GM10248 (cell line): ENCODE measurements around the gene B4GALNT2.

Experiments used
- CTCF ChIA-PET: fragments of 300-600 bp; sonication (Branson Sonifier 250); formaldehyde crosslinking; extraction: SDS; loops from one replicate; lab custom pipeline; 2021; ENCODE audit warnings: antibody characterized with exemption; lab: Yijun Ruan, JAX
- POLR2A ChIA-PET: fragments of 350-650 bp; sonication (Branson Sonifier 250); formaldehyde crosslinking; extraction: SDS; loops from one replicate; lab custom pipeline; 2020; ENCODE audit warnings: antibody characterized with exemption; lab: Yijun Ruan, JAX
- DNase-seq: peaks from one replicate; pipeline ENCODE4 v3.0.0; 2012; ENCODE audit errors: extremely low spot score
- TF ChIP-seq, protein P1 (sequence below): IDR thresholded peaks from 2 replicates; pipeline ENCODE4 v1.5.1; 2012; ENCODE audit warnings: mild to moderate bottlenecking, low read depth; ENCODE audit errors: extremely low read depth, missing control alignments, control extremely low read depth

Gene B4GALNT2

DNA sequence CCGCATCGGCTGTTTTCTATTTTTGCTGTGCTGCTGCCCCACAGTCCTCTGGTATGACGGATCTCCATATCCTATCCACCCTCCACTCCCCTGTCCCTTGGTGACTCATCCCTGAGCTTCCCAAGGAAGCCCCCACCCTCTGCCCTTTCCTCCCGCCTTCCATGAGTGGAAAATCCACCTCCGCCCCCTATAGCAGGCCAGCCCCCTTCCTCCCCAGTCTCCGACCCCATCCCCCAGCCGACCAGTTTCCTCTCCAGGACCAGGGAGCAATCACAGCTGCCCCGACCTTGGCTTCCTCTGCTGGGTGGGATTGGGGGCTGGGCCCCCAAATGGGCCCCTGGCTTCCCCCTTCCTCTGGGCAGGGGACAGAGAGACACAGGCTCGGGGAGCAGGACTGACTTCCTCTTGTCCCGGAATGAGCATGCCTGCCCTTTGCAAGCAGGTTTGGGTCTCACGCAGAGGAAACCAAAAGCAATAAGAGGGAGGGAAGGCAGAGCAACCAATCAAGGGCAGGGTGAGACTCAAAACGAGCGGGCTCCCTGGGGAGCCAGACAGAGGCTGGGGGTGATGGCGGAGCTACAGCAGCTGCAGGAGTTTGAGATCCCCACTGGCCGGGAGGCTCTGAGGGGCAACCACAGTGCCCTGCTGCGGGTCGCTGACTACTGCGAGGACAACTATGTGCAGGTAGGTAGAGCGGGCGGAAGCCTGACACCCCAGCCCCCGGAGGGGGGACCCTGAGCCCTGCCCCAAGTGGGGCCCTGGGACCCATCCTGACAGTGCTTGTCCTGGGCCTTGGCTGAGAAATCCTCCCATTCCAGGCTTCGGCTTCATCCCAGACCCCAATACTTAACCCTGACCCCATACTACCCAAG is 77.8 kb downstream of the B4GALNT2 start, which contains the start of the genes ABI3 and GNGT2:
Gene ABI3, plus strand, starts transcription at position 550 of the 872 bp plus-strand sequence. Its CDS starts 18 bp downstream, at position 568.
Gene GNGT2, minus strand, starts transcription at position 417 of the 872 bp plus-strand sequence. CDS start 3,152 bp downstream, outside the sequence.
- ChIA-PET POLR2A (interaction anchor here (2.1 to 2.6 kb wide), 2 partner anchors 16 to 19 kb away, joined by 4 to 24 read pairs; no protein-coding TSS in a partner anchor), CTCF (interaction anchor here (1.0 to 13.4 kb wide), 6 partner anchors 9 to 30 kb away, joined by 3 to 143 read pairs (median 16); partner anchors contain the start of gene PHOSPHO1)
- peak; percentile 93 for DNase-seq

DNA sequence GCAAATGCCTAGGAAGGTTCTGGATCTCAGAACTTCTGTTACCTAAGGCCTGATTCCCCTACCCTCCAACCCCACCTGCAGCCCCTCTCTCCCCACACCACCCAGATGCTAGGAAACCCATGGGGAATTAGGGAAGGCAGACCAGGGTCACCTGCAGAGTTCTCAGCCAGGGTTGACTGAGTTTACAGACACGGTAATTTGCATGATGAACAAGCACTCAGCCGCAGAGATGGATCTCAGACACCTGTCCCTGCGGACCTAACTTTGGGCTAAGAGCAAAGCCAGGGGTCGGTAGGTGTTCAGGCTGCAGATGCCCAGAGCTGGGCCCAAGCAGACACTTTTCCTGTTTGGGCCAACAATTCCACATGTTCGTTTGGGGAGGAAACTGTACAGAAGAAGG is 80.8 kb downstream of the B4GALNT2 start:
- ChIA-PET POLR2A (interaction anchor here (1.5 to 1.6 kb wide), 2 partner anchors 11 to 21 kb away, joined by 4 to 6 read pairs; no protein-coding TSS in a partner anchor), CTCF (interaction anchor here (1.0 to 13.4 kb wide), 5 partner anchors 9 to 26 kb away, joined by 3 to 143 read pairs (median 5); partner anchors contain the start of gene PHOSPHO1)
- TF ChIP-seq, protein P1, sequence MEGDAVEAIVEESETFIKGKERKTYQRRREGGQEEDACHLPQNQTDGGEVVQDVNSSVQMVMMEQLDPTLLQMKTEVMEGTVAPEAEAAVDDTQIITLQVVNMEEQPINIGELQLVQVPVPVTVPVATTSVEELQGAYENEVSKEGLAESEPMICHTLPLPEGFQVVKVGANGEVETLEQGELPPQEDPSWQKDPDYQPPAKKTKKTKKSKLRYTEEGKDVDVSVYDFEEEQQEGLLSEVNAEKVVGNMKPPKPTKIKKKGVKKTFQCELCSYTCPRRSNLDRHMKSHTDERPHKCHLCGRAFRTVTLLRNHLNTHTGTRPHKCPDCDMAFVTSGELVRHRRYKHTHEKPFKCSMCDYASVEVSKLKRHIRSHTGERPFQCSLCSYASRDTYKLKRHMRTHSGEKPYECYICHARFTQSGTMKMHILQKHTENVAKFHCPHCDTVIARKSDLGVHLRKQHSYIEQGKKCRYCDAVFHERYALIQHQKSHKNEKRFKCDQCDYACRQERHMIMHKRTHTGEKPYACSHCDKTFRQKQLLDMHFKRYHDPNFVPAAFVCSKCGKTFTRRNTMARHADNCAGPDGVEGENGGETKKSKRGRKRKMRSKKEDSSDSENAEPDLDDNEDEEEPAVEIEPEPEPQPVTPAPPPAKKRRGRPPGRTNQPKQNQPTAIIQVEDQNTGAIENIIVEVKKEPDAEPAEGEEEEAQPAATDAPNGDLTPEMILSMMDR, result no peak

More for the DNA sequence above, 77.8 kb downstream of the B4GALNT2 start, which contains the start of the genes ABI3 and GNGT2:
- TF ChIP-seq, protein P1, result no peak

DNA sequence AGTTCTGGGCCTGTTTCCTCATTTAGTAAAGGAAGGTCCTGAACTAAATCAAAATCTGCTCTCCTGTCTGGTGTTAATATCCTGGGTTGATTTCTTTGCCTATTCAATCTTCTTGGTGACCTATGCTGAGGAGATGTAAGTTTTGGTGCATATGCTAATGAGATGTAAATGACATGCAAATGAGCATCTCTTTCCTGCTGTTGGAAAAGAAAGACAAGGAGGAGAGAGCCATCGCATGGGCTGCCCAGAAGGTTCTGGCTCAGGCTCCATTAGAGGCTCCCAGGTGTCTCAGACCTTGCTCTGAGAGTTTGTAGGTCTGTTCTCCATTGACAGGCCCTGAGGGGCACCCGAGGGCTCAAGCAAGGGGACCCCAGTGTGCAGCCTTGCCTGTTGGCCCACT is 81.3 kb downstream of the B4GALNT2 start:
- POLR2A ChIA-PET, result interaction anchor here (1.5 to 1.6 kb wide), 2 partner anchors 11 to 21 kb away, joined by 4 to 6 read pairs; no protein-coding TSS in a partner anchor
- DNase-seq, result no peak
- TF ChIP-seq, protein P1, result no peak
- CTCF ChIA-PET, result interaction anchor here (1.2 to 13.4 kb wide), 4 partner anchors 9 to 23 kb away, joined by 5 to 143 read pairs (median 12); partner anchors contain the start of gene PHOSPHO1

More for the DNA sequence above, 80.8 kb downstream of the B4GALNT2 start:
- DNase-seq, result no peak

DNA sequence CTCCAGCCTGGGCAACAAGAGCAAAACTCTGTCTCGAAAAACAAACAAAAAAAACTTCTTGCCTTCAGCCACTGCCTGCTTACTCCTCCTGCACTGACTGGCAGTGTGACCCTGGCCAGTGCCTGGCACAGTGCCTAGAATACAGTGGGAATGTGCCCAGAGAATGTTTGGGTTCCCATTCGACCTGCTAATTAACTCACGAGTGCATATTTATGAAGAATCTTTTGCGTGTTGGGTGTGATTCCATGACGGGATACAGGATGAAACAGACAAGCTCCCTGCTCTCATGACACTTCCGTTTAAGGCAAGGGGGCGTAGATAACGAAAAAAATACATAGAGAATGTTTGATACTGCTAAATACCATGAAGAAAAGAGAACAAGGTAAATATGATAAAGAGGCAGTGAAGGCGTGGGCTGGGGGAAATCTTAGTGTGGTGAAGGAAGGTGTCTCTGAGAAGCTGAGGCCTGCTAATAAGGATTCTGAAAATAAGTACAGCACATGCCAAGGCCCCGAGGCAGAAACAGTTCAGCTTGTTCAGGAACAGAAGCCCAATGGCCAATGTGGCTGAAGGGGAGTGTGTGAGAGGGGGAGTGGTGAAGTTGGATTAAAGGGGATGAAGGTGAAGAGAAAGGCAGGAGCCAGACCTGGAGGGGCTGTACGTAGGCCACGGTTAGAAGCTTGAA is 82.2 kb downstream of the B4GALNT2 start:
- ChIA-PET CTCF (interaction anchor here (0.8 to 13.4 kb wide), 5 partner anchors 8 to 23 kb away, joined by 3 to 143 read pairs (median 6); partner anchors contain the start of gene PHOSPHO1), POLR2A (interaction anchor here (1.0 to 1.5 kb wide), 4 partner anchors 10 to 22 kb away, joined by 3 to 4 read pairs (median 4); no protein-coding TSS in a partner anchor)
- TF ChIP-seq, protein P1, result no peak
- no peak for DNase-seq

DNA sequence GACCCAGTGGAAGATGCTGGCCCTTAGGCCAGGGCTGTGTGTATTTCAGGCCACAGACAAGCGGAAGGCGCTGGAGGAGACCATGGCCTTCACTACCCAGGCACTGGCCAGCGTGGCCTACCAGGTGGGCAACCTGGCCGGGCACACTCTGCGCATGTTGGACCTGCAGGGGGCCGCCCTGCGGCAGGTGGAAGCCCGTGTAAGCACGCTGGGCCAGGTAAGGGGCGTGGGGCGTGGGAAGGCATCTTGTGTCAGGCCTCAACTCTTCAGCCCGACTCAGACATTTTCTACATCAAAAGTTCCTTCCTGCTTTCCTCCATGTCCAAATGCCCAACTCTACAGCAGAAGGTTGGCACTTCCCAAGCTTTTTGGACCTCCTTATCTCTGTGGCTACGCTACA is 83.9 kb downstream of the B4GALNT2 start:
- DNase-seq, result no peak
- POLR2A ChIA-PET, result interaction anchor here (0.6 kb wide), 1 partner anchor 461 kb away, joined by 5 read pairs; no protein-coding TSS in a partner anchor
- TF ChIP-seq, protein P1, result no peak
- CTCF ChIA-PET, result interaction anchor here (13.4 kb wide), 1 partner anchor 11 kb away, joined by 143 read pairs; the partner anchor contains the start of gene PHOSPHO1
